OCI-LY3 (cell line): ENCODE measurements around the gene CLIC1.

Experiments
- H2AFZ ChIP-seq: fragments of 200-600, 300-600 bp; shearing (Covaris generic); 2 replicates; pipeline ENCODE4 v1.6.0; 2014; ENCODE audit warnings: antibody characterized with exemption, low read depth, low read length
- H3K27ac ChIP-seq: fragments of 200-600, 300-600 bp; sonication (generic); 2 replicates; pipeline ENCODE4 v1.5.1; 2014; ENCODE audit warnings: mild to moderate bottlenecking, low read length, moderate library complexity, mixed read lengths
- H3K27me3 ChIP-seq: fragments of 200-600, 300-600 bp; sonication (generic); 2 replicates; pipeline ENCODE4 v1.6.1; 2014; ENCODE audit warnings: low read depth, low read length, mixed read lengths
- H3K36me3 ChIP-seq: fragments of 200-600, 300-600 bp; sonication (generic); replicated peaks from 2 replicates; pipeline ENCODE3; 2014; ENCODE audit warnings: low read depth, low read length, mixed read lengths
- H3K4me1 ChIP-seq: fragments of 300-600, 200-600 bp; sonication (generic); 2 replicates; pipeline ENCODE4 v1.6.1; 2014; ENCODE audit warnings: low read length, mixed read lengths
- H3K4me2 ChIP-seq: fragments of 200-600, 300-600 bp; sonication (generic); 2 replicates; pipeline ENCODE4 v1.6.1; 2014; ENCODE audit warnings: low read length, mixed read lengths
- H3K4me3 ChIP-seq: fragments of 300-600, 200-600 bp; sonication (generic); 2 replicates; pipeline ENCODE4 v1.5.1; 2014; ENCODE audit warnings: antibody characterized with exemption, mild to moderate bottlenecking, low read length, moderate library complexity
- H3K79me2 ChIP-seq: fragments of 300-600, 200-600 bp; shearing (Covaris generic); 2 replicates; pipeline ENCODE4 v1.6.1; 2014; ENCODE audit warnings: mild to moderate bottlenecking, low read length, mixed read lengths
- H3K9ac ChIP-seq: fragments of 300-600, 200-600 bp; shearing (Covaris generic); 2 replicates; pipeline ENCODE4 v1.6.0; 2014; ENCODE audit warnings: mild to moderate bottlenecking, low read length, moderate library complexity
- H3K9me3 ChIP-seq: fragments of 200-600, 300-600 bp; shearing (Covaris generic); 2 replicates; pipeline ENCODE4 v1.6.1; 2014; ENCODE audit warnings: low read length, mixed read lengths; ENCODE audit not compliant: insufficient read depth
- H4K20me1 ChIP-seq: fragments of 200-600, 300-600 bp; sonication (generic); 2 replicates; pipeline ENCODE4 v1.6.1; 2016; ENCODE audit warnings: low read length, mixed read lengths; ENCODE audit not compliant: insufficient read depth
- EZH2phosphoT487 ChIP-seq: fragments of 200-600 bp; shearing (Covaris generic); IDR thresholded peaks from 2 replicates; pipeline ENCODE4 v1.6.1; 2018; ENCODE audit warnings: antibody characterized with exemption, mixed run types, low read depth
- TF ChIP-seq, protein P1 (sequence below): fragments of 200-600, 300-600 bp; sonication (generic); IDR thresholded peaks from 2 replicates; pipeline ENCODE4 v1.5.1; 2014; ENCODE audit warnings: antibody characterized with exemption, low read length, low read depth

Gene CLIC1

GRCh38 chr6:31687321-31687720 is 49.0 kb downstream of the CLIC1 start:
- H3K36me3 ChIP-seq = peaks cover 2% of the 10 kb centered on the region
- no peak overlapping the region for H2AFZ ChIP-seq
- H3K4me1 ChIP-seq = peaks cover 5% of the 10 kb centered on the region; the same call in 1 of the 2 replicates
- H3K9me3 ChIP-seq = no peaks in the 10 kb centered on the region
- TF ChIP-seq EZH2phosphoT487 = no peak
- TF ChIP-seq, protein P1, sequence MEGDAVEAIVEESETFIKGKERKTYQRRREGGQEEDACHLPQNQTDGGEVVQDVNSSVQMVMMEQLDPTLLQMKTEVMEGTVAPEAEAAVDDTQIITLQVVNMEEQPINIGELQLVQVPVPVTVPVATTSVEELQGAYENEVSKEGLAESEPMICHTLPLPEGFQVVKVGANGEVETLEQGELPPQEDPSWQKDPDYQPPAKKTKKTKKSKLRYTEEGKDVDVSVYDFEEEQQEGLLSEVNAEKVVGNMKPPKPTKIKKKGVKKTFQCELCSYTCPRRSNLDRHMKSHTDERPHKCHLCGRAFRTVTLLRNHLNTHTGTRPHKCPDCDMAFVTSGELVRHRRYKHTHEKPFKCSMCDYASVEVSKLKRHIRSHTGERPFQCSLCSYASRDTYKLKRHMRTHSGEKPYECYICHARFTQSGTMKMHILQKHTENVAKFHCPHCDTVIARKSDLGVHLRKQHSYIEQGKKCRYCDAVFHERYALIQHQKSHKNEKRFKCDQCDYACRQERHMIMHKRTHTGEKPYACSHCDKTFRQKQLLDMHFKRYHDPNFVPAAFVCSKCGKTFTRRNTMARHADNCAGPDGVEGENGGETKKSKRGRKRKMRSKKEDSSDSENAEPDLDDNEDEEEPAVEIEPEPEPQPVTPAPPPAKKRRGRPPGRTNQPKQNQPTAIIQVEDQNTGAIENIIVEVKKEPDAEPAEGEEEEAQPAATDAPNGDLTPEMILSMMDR = no peak
- H3K4me2 ChIP-seq = no peak overlapping the region
- H4K20me1 ChIP-seq = no peaks in the 10 kb centered on the region
- no peak overlapping the region for H3K9ac ChIP-seq
- no peak overlapping the region for H3K27ac ChIP-seq
- no peak overlapping the region for H3K4me3 ChIP-seq
- no peaks in the 10 kb centered on the region for H3K79me2 ChIP-seq
- no peaks in the 10 kb centered on the region for H3K27me3 ChIP-seq

DNA sequence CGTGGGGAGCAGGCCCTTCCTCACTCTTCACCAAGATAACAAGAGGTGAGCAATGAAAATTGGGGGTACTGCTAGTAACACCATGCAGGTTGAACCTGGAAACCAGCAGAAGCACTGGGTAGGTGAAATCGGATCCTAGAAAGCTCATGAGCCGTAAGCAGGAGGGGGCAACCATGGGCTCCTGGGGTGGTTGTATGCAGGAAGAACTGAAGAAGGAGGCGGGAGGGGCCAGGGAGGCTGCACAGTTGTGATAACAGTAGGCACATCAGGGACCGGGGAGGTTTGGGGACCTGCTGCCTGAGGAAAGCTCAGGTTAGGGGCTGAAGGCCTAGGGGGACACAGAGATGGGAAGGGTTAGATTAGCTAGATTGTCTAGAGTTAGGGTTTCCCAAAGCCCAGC is 49.8 kb downstream of the CLIC1 start:
- Histone ChIP-seq H3K4me1 (peaks cover 5% of the 10 kb centered on the region; the same call in 1 of the 2 replicates), H3K36me3 (peaks cover 2% of the 10 kb centered on the region), H3K27ac (no peak overlapping the region)

GRCh38 chr6:31683591-31683990 is 52.7 kb downstream of the CLIC1 start:
- Histone ChIP-seq H3K9ac (no peak overlapping the region), H3K27ac (no peak overlapping the region), H3K4me1 (peaks cover 4% of the 10 kb centered on the region; the same call in 1 of the 2 replicates), H3K4me3 (no peak overlapping the region), H3K4me2 (no peak overlapping the region), H3K79me2 (no peaks in the 10 kb centered on the region), H4K20me1 (no peaks in the 10 kb centered on the region), H3K36me3 (no peaks in the 10 kb centered on the region), H2AFZ (no peak overlapping the region), H3K9me3 (no peaks in the 10 kb centered on the region), H3K27me3 (no peaks in the 10 kb centered on the region)
- TF ChIP-seq EZH2phosphoT487 = no peak
- TF ChIP-seq, protein P1 = no peak

More for the DNA sequence above, 49.8 kb downstream of the CLIC1 start:
- Histone ChIP-seq H3K4me2 (no peak overlapping the region), H3K4me3 (no peak overlapping the region), H2AFZ (no peak overlapping the region), H3K9ac (no peak overlapping the region), H3K27me3 (no peaks in the 10 kb centered on the region), H4K20me1 (no peaks in the 10 kb centered on the region), H3K79me2 (no peaks in the 10 kb centered on the region), H3K9me3 (no peaks in the 10 kb centered on the region)
- TF ChIP-seq, protein P1 = no peak
- TF ChIP-seq EZH2phosphoT487 = no peak

DNA sequence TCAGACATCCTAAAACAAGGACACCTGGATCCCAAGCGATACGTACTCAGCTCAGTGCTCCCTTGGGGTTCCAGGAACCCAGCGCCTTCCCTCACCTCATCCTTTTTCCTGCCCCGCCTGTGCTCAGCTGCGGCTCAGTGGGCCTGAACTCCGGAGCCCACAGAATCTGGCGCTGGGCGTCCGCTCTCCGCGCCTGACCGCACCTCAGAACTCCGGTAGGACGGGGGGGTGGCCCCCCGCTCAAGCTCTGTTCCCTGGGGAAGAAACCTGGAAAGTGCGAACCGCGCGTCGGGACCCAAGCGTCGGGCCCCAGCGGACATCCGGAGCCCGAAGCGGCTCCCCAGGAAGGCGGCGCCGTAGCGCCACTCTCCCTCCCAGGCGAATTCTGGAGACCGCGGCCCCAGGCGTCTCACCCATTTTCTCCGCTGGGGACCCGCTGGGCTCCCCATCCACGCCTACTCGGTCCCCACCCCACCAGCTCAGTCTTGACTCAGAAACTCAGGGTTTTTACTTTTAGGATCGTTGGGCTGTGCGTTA is 55.1 kb downstream of the CLIC1 start:
- Histone ChIP-seq H3K4me3 (peak overlapping the region; percentile 76), H3K79me2 (no peaks in the 10 kb centered on the region), H3K4me2 (peak overlapping the region; percentile 77), H3K27ac (no peak overlapping the region), H3K27me3 (no peaks in the 10 kb centered on the region), H3K4me1 (peaks cover 16% of the 10 kb centered on the region), H4K20me1 (no peaks in the 10 kb centered on the region), H3K9ac (peak overlapping the region; percentile 53; the same call in 1 of the 2 replicates), H3K36me3 (no peaks in the 10 kb centered on the region), H3K9me3 (no peaks in the 10 kb centered on the region), H2AFZ (peak overlapping the region; percentile 59)
- TF ChIP-seq EZH2phosphoT487 = no peak
- TF ChIP-seq, protein P1 = no peak
